C4-2B (cell line): Measurements from ENCODE around the gene TRANK1.

ENCODE experiments used
- H3K27ac ChIP-seq: fragments of 450-650 bp; 2 replicates; pipeline ENCODE4 v1.5.1; 2017
- ZFX ChIP-seq: fragments of 450-650 bp; IDR thresholded peaks from 2 replicates; pipeline ENCODE4 v1.6.1; 2017
- TF ChIP-seq, protein P1 (sequence below): fragments of 450-650 bp; conservative IDR thresholded peaks from 2 replicates; pipeline ENCODE4 v1.5.1; 2017; ENCODE audit warnings: mild to moderate bottlenecking

The TRANK1 gene

DNA sequence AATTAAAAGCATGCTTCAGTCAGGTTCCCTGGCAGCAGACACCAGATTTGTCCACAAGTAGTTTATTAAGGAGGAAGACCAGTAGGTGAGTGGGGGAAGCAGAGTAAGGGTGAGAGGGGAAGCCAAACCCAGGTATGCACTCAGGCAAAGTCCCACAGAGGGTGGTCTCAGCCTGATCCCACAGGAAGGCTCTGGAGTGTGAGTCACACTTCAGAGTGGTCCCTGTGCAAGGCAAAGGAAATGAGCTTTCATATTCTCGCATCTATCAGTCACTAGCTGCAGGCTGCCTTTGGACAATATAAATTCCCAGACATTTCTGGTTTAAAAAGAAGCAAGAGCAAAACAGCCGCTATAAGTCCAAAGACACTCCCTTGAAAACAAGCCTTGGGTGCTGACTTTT is 78.5 kb downstream of the TRANK1 start:
- TF ChIP-seq ZFX: no peak
- TF ChIP-seq, protein P1, sequence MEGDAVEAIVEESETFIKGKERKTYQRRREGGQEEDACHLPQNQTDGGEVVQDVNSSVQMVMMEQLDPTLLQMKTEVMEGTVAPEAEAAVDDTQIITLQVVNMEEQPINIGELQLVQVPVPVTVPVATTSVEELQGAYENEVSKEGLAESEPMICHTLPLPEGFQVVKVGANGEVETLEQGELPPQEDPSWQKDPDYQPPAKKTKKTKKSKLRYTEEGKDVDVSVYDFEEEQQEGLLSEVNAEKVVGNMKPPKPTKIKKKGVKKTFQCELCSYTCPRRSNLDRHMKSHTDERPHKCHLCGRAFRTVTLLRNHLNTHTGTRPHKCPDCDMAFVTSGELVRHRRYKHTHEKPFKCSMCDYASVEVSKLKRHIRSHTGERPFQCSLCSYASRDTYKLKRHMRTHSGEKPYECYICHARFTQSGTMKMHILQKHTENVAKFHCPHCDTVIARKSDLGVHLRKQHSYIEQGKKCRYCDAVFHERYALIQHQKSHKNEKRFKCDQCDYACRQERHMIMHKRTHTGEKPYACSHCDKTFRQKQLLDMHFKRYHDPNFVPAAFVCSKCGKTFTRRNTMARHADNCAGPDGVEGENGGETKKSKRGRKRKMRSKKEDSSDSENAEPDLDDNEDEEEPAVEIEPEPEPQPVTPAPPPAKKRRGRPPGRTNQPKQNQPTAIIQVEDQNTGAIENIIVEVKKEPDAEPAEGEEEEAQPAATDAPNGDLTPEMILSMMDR: no peak
- no peak overlapping the region for H3K27ac ChIP-seq

DNA sequence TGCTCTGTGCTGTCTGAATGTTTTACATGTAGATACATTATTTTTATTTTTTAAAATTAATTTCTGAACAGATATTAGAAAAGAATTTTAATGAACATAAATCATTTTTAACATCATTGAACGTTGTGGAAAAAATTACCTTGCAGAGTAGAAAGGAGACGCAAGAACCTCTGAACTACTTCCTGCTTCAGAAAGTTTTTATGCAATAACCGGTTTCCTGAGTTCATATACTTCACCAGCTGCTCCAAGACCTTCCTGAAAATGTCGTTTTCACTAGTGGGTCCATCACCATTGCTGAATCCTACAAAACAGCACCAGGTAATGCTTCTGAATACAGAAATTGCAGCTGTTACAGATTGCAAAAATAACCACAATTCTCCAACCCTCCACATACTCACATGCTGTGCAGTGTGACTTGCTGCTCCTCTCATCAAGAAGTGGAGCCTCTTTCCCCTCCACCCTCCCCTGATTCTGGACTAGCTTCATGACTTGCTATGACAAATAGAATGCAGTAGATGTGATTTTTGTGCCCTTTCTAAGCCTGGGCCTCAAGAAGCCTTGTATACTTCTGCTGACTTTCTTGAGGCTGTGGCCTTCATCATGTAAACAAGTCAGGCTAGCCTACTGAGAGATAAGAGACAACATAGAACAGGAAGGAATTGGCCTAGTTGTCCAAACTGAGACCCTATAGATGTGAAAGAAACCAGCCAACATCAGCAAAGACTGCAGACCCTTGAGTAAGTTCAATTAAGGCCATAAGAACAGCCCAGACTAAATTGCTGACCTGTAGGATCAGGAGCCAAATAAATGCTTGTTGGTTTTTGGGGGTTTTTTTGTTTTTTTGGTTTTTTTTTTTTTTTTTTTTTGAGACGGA is 80.4 kb downstream of the TRANK1 start:
- TF ChIP-seq, protein P1: no peak
- TF ChIP-seq ZFX: no peak
- no peak overlapping the region for H3K27ac ChIP-seq

DNA sequence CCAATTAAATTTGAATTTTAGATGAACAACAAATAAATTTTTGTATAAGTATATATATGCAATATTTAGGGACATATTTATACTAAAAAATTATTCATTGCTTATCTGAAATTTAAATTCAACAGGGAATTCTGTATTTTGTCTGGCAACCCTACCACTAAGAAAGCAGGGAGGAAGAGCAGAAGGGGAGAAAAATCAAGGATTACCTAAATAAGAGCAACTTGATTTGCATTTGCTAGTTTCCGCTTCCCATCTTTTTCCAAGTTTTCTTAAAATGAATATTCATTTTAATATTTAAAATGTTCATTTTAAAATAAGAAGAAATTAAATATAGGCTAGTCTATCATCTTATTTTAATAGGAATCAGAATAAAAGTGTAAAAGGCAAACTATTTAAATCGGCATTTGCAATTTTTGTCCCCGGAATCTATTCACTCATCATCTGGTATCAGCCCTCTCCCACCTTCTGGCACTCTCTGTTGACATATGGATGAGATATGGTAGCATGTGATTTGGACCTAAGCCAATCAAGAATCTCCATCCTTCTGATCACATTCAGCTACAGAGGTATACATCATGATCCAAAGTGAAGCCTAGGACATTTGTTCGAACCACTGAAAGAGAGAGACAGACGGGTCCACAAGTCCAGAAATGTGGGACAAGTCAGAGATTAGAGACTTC is 82.6 kb downstream of the TRANK1 start:
- no peak overlapping the region for H3K27ac ChIP-seq
- no peak for TF ChIP-seq ZFX
- TF ChIP-seq, protein P1: no peak

DNA sequence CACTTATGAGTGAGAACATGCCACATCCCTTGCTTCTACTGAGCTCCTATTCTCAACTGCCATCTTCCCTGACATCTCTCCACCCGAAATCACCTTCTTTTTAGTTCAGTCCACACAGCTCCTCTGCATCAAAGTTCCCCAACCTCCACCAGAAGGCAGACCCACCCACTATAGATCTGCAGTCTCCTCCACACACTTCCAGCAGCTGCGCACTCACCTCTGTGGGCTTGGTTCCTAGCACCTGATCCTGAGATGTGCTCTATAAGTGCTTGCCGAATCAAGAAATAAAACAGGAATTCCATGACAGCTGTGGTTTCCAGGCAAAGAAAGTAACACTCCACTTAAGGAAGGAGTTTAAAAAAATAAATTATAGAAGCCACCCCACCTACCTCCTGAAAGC is 85.4 kb downstream of the TRANK1 start:
- TF ChIP-seq, protein P1: no peak
- TF ChIP-seq ZFX: no peak
- no peak overlapping the region for H3K27ac ChIP-seq

DNA sequence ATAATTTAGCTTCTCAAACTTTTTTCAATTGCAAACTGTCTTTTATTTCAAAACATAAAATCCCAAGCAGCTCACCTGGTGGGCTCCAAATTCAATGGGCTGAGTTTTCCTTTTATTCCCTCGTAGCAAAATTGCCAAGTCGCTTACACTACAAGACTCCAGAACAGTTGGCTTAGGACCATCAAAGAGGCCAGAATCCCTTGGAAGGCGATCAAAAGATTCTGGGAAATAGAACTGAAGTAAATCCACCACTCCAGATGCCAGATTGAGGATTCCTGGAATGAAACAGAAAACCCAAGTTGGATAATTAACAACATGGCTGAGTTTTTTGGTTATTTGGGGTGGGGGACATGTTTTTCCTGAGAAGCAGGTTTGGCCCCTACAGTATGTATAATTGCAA is 92.8 kb downstream of the TRANK1 start:
- TF ChIP-seq, protein P1: no peak
- TF ChIP-seq ZFX: no peak
- no peak overlapping the region for H3K27ac ChIP-seq

DNA sequence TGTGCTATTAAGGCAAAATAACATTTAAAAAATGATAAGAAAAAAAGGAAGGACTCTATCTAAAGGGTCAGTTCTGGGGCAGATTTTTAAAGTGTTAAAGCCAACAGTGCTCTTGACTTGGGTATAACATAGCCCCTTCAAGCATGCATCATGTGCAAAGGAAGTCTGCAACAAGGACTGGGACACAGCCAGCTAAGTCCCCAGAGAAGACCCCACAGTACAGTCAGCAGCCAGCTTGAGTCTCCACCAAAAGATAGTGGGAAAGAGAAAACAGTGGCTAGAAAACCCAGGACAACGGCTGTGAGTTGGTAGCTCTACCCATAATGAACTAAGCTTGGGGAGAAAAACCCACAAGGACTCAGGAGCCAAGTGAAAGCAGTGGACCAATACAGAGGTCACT is 94.1 kb downstream of the TRANK1 start:
- no peak for TF ChIP-seq ZFX
- TF ChIP-seq, protein P1: no peak
- H3K27ac ChIP-seq: no peak overlapping the region

DNA sequence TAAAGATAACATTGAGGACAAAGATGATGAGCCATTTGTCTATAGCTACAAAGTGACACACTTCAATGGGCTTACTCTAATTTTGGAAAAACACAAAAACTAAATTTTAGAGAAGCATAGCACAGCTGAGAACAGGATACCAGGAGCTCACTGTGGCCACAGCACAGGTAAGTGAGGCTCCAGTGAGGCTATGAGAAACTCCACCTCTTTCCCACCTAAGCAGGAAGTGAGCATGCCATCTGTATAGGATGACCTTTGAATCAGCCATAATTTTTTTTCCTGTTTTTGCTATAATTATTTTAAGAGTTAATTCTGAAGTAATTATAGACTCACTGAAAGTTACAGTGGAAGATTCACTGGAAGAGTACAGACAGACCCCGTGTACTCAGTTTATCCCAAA is 98.4 kb downstream of the TRANK1 start:
- no peak overlapping the region for H3K27ac ChIP-seq
- TF ChIP-seq, protein P1: no peak
- no peak for TF ChIP-seq ZFX
